ENCODE data around the gene RNF13. TPM values are rescaled to one million over a fixed set of nuclear protein-coding genes. Genes with fewer than 3 reads are reported as not detected.

The RNF13 gene, protein sequence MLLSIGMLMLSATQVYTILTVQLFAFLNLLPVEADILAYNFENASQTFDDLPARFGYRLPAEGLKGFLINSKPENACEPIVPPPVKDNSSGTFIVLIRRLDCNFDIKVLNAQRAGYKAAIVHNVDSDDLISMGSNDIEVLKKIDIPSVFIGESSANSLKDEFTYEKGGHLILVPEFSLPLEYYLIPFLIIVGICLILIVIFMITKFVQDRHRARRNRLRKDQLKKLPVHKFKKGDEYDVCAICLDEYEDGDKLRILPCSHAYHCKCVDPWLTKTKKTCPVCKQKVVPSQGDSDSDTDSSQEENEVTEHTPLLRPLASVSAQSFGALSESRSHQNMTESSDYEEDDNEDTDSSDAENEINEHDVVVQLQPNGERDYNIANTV
- total RNA-seq (2014; rRNA removed; shearing (Covaris generic)): 53.9 and 73.4 TPM in 2 replicates

- peak; percentile 95 for DNase-seq (ENCODE audit: low read depth)
Measured at GRCh38 chr3:149812606-149813366, at the start of gene RNF13. RNF13 (plus strand) TSS chr3:149813215; CDS start chr3:149846027, 32,812 bp downstream.

GRCh38 chr3:149763565-149764195 lies 49.3 kb upstream of the RNF13 start:
- no peak for DNase-seq (ENCODE audit: low read depth)

DNA sequence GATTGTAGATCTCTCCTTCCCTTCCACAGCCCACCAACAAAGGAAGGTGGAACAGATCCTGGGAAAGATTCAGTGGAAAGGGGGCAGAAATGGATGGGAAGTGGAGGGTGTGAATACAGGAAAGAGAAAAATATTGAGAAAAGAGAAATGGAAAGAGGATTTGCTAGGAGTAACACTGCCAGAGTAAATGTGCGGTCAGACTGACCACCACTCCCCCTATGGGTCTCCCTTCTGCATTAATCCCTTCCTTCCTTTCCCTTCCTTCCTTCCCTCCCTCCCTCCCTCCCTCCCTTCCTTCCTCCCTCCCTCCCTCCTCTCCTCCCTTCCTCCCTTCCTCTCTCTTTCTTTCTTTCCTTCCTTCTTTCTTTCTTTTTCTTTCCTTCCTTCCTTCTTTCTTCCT lies 48.7 kb upstream of the RNF13 start:
- no peak for DNase-seq (ENCODE audit: low read depth)

- peak; percentile 27 for DNase-seq (ENCODE audit: low read depth)
Measured at GRCh38 chr3:149765762-149766334, 47.2 kb upstream of the RNF13 start.

- DNase-seq (ENCODE audit: low read depth): no peak
Measured at GRCh38 chr3:149767720-149768119, 45.3 kb upstream of the RNF13 start.

- DNase-seq (ENCODE audit: low read depth): no peak
Measured at GRCh38 chr3:149768704-149769103, 44.3 kb upstream of the RNF13 start.

DNA sequence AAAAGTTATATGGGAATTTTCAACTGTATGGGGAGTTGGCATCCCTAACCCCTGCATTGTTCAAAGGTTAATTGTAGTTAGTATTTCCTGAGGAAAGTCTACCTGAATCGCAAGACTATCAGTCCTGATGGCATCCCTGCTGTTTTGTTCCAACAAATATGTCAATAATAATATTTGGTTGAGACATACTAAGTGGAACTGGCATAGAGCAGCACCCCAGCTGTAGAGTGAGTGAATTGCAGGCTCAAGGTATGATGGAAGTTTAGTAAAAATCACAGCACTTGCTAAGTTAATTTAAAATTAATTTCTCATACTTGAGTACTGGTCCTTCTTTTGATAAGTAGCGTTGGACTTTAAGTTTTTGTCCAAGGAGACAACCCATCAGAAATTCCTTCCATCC lies 42.8 kb upstream of the RNF13 start:
- no peak for DNase-seq (ENCODE audit: low read depth)

DNA sequence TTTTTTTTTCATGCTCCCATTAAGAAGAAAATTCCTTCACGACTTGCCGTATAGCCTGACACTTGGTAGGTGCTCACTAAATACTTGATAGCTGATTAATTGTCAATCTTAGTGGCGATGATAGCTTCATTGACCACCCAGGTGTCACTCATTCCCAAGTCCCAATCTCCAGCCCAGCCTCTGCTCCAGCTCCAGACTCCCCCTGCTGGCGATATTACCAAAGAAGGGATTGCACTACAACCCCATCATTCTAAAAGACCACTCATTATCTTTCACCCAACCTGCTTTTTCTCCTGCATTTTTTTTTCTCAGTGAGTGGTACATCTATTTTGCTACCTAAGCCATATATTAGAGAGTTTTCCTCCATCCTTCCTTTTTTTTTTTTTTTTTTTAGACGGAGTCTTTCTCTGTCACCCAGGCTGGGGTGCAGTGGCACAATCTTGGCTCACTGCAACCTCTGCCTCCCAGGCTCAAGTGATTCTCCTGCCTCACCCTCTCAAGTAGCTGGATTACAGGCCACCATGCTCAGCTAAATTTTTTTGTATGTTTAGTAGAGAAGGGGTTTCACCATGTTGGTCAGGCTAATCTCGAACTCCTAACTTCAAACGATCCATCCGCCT lies 41.3 kb upstream of the RNF13 start:
- DNase-seq (ENCODE audit: low read depth): peak; percentile 46

- peak; percentile 20 for DNase-seq (ENCODE audit: low read depth)
Measured at GRCh38 chr3:149772861-149773260, 40.2 kb upstream of the RNF13 start.

GRCh38 chr3:149776170-149776569 lies 36.8 kb upstream of the RNF13 start:
- DNase-seq (ENCODE audit: low read depth): no peak

GRCh38 chr3:149777414-149778214 lies 35.4 kb upstream of the RNF13 start:
- DNase-seq (ENCODE audit: low read depth): no peak

GRCh38 chr3:149781211-149781610 lies 31.8 kb upstream of the RNF13 start:
- DNase-seq (ENCODE audit: low read depth): no peak

- no peak for DNase-seq (ENCODE audit: low read depth)
Measured at GRCh38 chr3:149781741-149782140, 31.3 kb upstream of the RNF13 start.

GRCh38 chr3:149783576-149783975 lies 29.4 kb upstream of the RNF13 start:
- DNase-seq (ENCODE audit: low read depth): peak; percentile 47

DNA sequence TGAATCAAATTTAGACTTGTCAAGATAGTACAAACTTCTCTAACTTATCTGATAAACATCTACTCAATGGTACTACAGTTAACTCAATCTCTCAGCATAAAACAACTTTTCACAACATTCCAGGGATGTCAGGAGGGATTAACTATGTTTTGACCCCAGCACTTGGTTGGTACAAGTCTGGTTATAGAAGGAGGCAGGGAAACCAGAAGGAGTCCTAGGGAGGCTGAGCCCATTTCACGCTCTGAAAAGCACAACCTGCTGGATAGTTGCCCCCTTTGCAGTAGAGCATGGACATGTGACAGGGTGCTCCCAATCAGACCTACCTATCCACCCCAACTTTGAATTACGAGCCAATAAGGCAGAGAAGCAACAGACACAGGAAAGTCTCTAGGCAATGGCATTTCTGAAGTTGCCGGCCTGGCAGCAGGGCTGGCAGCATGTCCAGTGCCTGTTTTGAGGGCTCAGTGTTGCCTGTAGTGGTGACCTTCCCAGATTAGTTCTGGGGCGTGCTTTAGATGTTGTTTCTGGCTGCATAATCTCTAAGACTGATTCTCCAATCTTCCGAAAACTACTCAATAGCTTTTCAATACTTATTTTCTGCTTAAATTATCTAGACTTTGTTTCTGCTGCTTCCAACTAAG lies 28.8 kb upstream of the RNF13 start:
- DNase-seq (ENCODE audit: low read depth): peak; percentile 13

DNA sequence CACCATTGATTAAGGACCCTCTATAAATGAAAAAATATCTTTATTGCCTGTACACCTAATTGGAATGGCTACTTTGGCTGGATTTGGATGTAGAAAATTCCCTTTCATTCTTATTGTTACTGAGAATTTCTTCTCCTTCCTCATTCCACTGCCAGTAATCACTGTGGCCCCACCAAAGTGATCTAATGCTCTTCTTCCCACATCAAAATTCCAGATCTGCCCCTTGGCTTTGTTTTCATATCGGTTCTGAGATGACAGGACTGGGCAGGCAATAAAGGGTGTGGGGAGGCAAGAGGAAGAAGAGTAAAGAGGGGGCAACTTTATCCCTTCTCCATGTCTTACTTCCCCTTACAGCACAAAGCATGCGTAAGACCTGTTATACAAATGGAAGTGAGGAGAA lies 22.7 kb upstream of the RNF13 start:
- DNase-seq (ENCODE audit: low read depth): no peak

DNA sequence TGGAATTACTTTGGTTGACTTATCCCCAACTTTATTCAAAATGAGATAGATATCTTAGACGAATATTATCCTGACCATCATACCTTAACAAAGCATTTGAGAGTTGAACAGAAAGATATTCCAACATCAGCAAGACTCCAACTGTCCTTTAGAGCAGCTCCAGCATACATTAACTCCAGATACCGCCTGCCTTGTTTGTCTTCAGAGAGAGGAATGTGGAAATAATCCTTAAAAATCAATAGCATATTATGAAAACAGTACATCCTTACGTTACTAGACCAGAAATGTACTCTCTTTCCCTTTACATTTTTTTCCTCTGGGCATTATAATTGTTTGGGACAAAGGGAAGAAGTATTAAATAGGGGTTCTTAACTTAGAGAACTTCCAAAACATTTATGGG lies 22.3 kb upstream of the RNF13 start:
- no peak for DNase-seq (ENCODE audit: low read depth)

GRCh38 chr3:149792452-149793270 lies 20.4 kb upstream of the RNF13 start, which contains the start of gene ANKUB1:
ANKUB1 (minus strand) TSS chr3:149792554; CDS start chr3:149792366, 188 bp downstream.
- DNase-seq (ENCODE audit: low read depth): no peak

DNA sequence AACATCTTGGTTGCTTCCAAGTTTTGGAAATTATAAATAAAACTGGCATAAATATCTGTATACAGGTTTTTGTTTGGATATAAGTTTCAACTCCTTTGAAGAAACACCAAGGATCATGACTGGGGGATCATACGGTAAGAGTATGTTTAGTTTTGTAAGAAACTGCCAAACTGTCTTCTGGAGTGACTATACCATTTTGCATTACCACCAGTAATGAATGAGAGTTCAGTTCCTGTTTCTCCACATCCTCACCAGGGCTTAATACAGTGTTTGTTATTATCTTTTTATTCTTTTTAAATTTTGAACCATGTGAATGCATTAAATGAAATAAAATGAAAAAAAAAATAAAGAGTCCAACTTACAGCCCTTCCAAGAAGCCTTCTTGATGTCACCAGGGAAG lies 17.0 kb upstream of the RNF13 start:
- DNase-seq (ENCODE audit: low read depth): no peak

Data from RPMI7951 (cell line).